Endothelial cell (in vitro differentiated cells): ENCODE results near the gene NIPAL1. TPM values are rescaled to one million over a fixed set of nuclear protein-coding genes. Genes with fewer than 3 reads are reported as not detected.

ENCODE experiments used
- DNase-seq: peaks from one replicate; pipeline ENCODE4 v3.0.0; 2021; ENCODE audit warnings: low spot score
- H3K27ac Mint-ChIP-seq: one replicate; pipeline ENCODE4 v1.8.0; 2021; ENCODE audit warnings: mixed read lengths, inconsistent platforms; ENCODE audit not compliant: unreplicated experiment
- H3K27me3 Mint-ChIP-seq: one replicate; pipeline ENCODE4 v1.8.0; 2021; ENCODE audit warnings: mild to moderate bottlenecking, moderate library complexity, mixed read lengths, inconsistent platforms; ENCODE audit not compliant: unreplicated experiment
- H3K36me3 Mint-ChIP-seq: one replicate; pipeline ENCODE4 v1.8.0; 2021; ENCODE audit warnings: mild to moderate bottlenecking, low read depth, mixed read lengths, inconsistent platforms; ENCODE audit not compliant: unreplicated experiment
- H3K4me1 Mint-ChIP-seq: one replicate; pipeline ENCODE4 v1.8.0; 2021; ENCODE audit warnings: mild to moderate bottlenecking, mixed read lengths, inconsistent platforms; ENCODE audit not compliant: unreplicated experiment
- H3K4me3 Mint-ChIP-seq: one replicate; pipeline ENCODE4 v1.8.0; 2021; ENCODE audit warnings: mild to moderate bottlenecking, mixed read lengths, inconsistent platforms; ENCODE audit not compliant: unreplicated experiment
- H3K9me3 Mint-ChIP-seq: one replicate; pipeline ENCODE4 v1.8.0; 2021; ENCODE audit warnings: mixed read lengths, inconsistent platforms; ENCODE audit not compliant: unreplicated experiment
- total RNA-seq: library from RNA; stranded (reverse); fragmentation: NEBNext Ultra II Directional; extraction: Animal tissue kit (Norgen Biotek cat#: 25700); gene quantifications from one replicate; pipeline ENCODE4 v1.2.1, GENCODE V29; 2021; ENCODE audit not compliant: unreplicated experiment
- TF ChIP-seq, protein P1 (sequence below): fragments of 200-600 bp; sonication (generic); IDR thresholded peaks from one replicate; pipeline ENCODE4 v1.5.0; 2021; ENCODE audit warnings: antibody characterized with exemption; ENCODE audit not compliant: unreplicated experiment

NIPAL1 gene
- total RNA-seq, 1 donor from 2014 or later, result 2.0 TPM

GRCh38 chr4:48037117-48037462 is 20.5 kb downstream of the NIPAL1 start:
- no peak overlapping the region for H3K4me3 Mint-ChIP-seq
- H3K36me3 Mint-ChIP-seq, result no peaks in the 10 kb centered on the region
- H3K27me3 Mint-ChIP-seq, result no peaks in the 10 kb centered on the region
- H3K9me3 Mint-ChIP-seq, result no peaks in the 10 kb centered on the region
- no peaks in the 10 kb centered on the region for H3K4me1 Mint-ChIP-seq
- TF ChIP-seq, protein P1, sequence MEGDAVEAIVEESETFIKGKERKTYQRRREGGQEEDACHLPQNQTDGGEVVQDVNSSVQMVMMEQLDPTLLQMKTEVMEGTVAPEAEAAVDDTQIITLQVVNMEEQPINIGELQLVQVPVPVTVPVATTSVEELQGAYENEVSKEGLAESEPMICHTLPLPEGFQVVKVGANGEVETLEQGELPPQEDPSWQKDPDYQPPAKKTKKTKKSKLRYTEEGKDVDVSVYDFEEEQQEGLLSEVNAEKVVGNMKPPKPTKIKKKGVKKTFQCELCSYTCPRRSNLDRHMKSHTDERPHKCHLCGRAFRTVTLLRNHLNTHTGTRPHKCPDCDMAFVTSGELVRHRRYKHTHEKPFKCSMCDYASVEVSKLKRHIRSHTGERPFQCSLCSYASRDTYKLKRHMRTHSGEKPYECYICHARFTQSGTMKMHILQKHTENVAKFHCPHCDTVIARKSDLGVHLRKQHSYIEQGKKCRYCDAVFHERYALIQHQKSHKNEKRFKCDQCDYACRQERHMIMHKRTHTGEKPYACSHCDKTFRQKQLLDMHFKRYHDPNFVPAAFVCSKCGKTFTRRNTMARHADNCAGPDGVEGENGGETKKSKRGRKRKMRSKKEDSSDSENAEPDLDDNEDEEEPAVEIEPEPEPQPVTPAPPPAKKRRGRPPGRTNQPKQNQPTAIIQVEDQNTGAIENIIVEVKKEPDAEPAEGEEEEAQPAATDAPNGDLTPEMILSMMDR, result no peak
- DNase-seq, result no peak
- H3K27ac Mint-ChIP-seq, result no peak overlapping the region

DNA sequence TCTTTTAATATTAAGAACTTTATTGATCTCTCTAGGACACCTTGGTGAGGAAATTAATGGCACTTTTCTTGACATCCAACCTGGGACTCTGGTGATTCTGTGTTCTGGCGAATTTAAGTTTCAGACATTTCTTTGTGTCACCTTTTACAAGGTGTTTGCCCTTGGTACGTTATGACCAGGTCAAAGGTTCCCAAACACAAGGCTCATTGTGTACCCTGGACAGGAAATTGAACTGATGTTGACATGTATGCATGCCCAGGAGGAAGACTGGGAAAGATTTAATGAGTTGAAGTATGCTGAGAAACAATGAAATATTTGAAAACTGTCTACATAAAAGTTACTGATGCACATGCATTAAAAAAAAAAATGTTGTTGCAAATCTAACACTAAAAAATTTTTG is 22.1 kb downstream of the NIPAL1 start:
- H3K36me3 Mint-ChIP-seq, result no peaks in the 10 kb centered on the region
- DNase-seq, result no peak
- TF ChIP-seq, protein P1, result no peak
- no peaks in the 10 kb centered on the region for H3K4me1 Mint-ChIP-seq
- no peak overlapping the region for H3K4me3 Mint-ChIP-seq
- H3K27me3 Mint-ChIP-seq, result no peaks in the 10 kb centered on the region
- no peak overlapping the region for H3K27ac Mint-ChIP-seq
- no peaks in the 10 kb centered on the region for H3K9me3 Mint-ChIP-seq

DNA sequence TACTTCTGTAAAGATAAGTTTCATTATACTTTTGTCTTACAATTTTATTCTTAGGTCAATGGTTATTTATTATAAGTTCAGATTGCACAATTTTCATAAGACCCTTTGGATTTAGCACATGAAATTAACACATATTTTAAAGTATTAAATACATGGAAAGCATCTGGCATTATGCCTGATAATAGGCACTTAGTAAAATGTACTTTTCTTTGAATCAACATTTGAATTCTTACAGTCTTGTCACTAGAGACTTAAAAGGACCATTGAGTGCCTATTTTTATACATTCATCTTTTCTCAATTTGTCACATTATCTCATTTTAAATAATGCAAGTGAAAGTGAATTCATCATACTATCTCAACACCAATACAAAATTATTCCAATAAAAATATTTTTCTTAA is 23.0 kb downstream of the NIPAL1 start:
- Mint-ChIP-seq H3K36me3 (no peaks in the 10 kb centered on the region), H3K9me3 (no peaks in the 10 kb centered on the region), H3K27me3 (no peaks in the 10 kb centered on the region), H3K4me1 (no peaks in the 10 kb centered on the region), H3K27ac (no peak overlapping the region), H3K4me3 (no peak overlapping the region)
- TF ChIP-seq, protein P1, result no peak
- DNase-seq, result no peak

- Mint-ChIP-seq H3K27me3 (no peaks in the 10 kb centered on the region), H3K36me3 (no peaks in the 10 kb centered on the region), H3K4me1 (peaks cover under 1% of the 10 kb centered on the region), H3K4me3 (no peak overlapping the region), H3K27ac (no peak overlapping the region), H3K9me3 (no peaks in the 10 kb centered on the region)
- TF ChIP-seq, protein P1, result no peak
- DNase-seq, result no peak
These were observed 25.1 kb downstream of the NIPAL1 start for GRCh38 chr4:48041535-48042137.

DNA sequence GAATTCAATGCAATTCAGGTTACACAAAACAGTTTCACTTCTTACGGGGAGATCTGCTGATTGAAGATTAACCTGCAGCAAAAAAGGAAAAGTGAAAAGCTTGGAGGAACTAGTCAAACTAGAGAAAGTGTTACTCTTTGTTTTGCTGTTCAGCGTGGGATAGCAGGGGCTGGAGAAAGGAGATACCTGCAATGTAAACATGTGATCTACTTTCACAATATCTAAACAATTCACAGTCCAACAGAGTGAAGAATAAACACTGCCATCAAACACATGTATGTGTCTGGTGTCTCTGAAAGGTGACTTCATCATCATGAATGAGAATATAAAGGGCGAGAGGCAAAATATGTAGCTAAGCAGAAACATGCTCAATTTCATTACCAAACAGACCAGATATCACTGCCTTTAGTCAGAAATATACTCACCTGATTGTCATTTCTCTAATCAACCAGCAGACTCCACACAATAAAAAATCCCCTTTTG is 26.4 kb downstream of the NIPAL1 start:
- H3K27me3 Mint-ChIP-seq, result peaks cover 2% of the 10 kb centered on the region
- peaks cover 9% of the 10 kb centered on the region for H3K4me1 Mint-ChIP-seq
- H3K4me3 Mint-ChIP-seq, result no peak overlapping the region
- no peak for DNase-seq
- H3K9me3 Mint-ChIP-seq, result no peaks in the 10 kb centered on the region
- no peaks in the 10 kb centered on the region for H3K36me3 Mint-ChIP-seq
- TF ChIP-seq, protein P1, result no peak
- no peak overlapping the region for H3K27ac Mint-ChIP-seq
